GM19023 (cell line): Measurements from ENCODE around the gene HDAC3.
A peak's percentile ranks its signal among the peaks of the same experiment; 100 is the strongest.

ENCODE experiments used
- ATAC-seq: cut with Tn5 transposase; IDR thresholded peaks from one replicate; pipeline ENCODE4 v1.9.1; 2021; ENCODE audit warnings: mild to moderate bottlenecking, moderate library complexity; ENCODE audit not compliant: unreplicated experiment

Gene HDAC3

GRCh38 chr5:141662028-141662427, 25.4 kb upstream of the HDAC3 start:
- ATAC-seq: no peak

GRCh38 chr5:141657937-141658545, 21.4 kb upstream of the HDAC3 start:
- peak; percentile 71 for ATAC-seq

- ATAC-seq: no peak
These were observed 20.8 kb upstream of the HDAC3 start for GRCh38 chr5:141657404-141657803.

GRCh38 chr5:141656396-141656795, 19.7 kb upstream of the HDAC3 start:
- no peak for ATAC-seq

GRCh38 chr5:141655020-141655419, 18.4 kb upstream of the HDAC3 start:
- no peak for ATAC-seq

- no peak for ATAC-seq
These were observed 17.6 kb upstream of the HDAC3 start for GRCh38 chr5:141654298-141654697.

- ATAC-seq: no peak
These were observed 15.1 kb upstream of the HDAC3 start for GRCh38 chr5:141651728-141652105.

GRCh38 chr5:141650851-141651727, 14.4 kb upstream of the HDAC3 start, which contains the start of gene FCHSD1:
Gene FCHSD1, minus strand, starts transcription at chr5:141651418. Its CDS starts 50 bp downstream, at chr5:141651368.
- ATAC-seq: peak; percentile 97

GRCh38 chr5:141649972-141650371, 13.3 kb upstream of the HDAC3 start:
- ATAC-seq: no peak

GRCh38 chr5:141649056-141649688, 12.5 kb upstream of the HDAC3 start:
- ATAC-seq: no peak

GRCh38 chr5:141647851-141648250, 11.2 kb upstream of the HDAC3 start:
- ATAC-seq: no peak

GRCh38 chr5:141647242-141647641, 10.6 kb upstream of the HDAC3 start:
- ATAC-seq: no peak

- no peak for ATAC-seq
These were observed 9.4 kb upstream of the HDAC3 start for GRCh38 chr5:141646026-141646425.

GRCh38 chr5:141641634-141642267, 5.1 kb upstream of the HDAC3 start:
- ATAC-seq: no peak

GRCh38 chr5:141640698-141641097, 4.0 kb upstream of the HDAC3 start:
- ATAC-seq: no peak

- no peak for ATAC-seq
These were observed 3.4 kb upstream of the HDAC3 start for GRCh38 chr5:141640051-141640415.

GRCh38 chr5:141639357-141640050, 2.9 kb upstream of the HDAC3 start:
- no peak for ATAC-seq

GRCh38 chr5:141638771-141639170, 2.1 kb upstream of the HDAC3 start:
- ATAC-seq: no peak

GRCh38 chr5:141637767-141638419, 1.2 kb upstream of the HDAC3 start:
- peak; percentile 21 for ATAC-seq

GRCh38 chr5:141637123-141637766, 596 bp upstream of the HDAC3 start:
- peak; percentile 35 for ATAC-seq
